ENCODE results near the gene GNRHR.

GRCh38 chr4:67721770-67722597, 32.2 kb downstream of the GNRHR start:
- TF ChIP-seq CTCF (IDR thresholded peaks at IDR 0.05): no peak
- TF ChIP-seq POLR2A (IDR thresholded peaks at IDR 0.05): no peak

Data from Peyer's patch (tissue), 4 donors.